ENCODE data around the gene DDIT4.
A peak's percentile ranks its signal among the peaks of the same experiment; 100 is the strongest.
"Not testable (repeated sequence)": the region's sequence is repeated elsewhere in the genome, so short reads cannot be mapped to it uniquely, and the experiment has no call there.

DDIT4 gene

GRCh38 chr10:72285972-72286521 is 12.3 kb downstream of the DDIT4 start:
- peak; percentile 20 for DNase-seq (ENCODE audit: low read depth)
- no peak overlapping the region for H3K4me3 ChIP-seq (replicated peaks; ENCODE audit: low read depth, low read length)
- TF ChIP-seq CTCF (IDR thresholded peaks at IDR 0.05; ENCODE audit: low read length, missing control alignments), result no peak

- no peak for DNase-seq (ENCODE audit: low read depth)
- no peak for TF ChIP-seq CTCF (IDR thresholded peaks at IDR 0.05; ENCODE audit: low read length, missing control alignments)
- no peak overlapping the region for H3K4me3 ChIP-seq (replicated peaks; ENCODE audit: low read depth, low read length)
These were observed 17.4 kb downstream of the DDIT4 start for GRCh38 chr10:72291019-72291532.

GRCh38 chr10:72292223-72292691 is 18.5 kb downstream of the DDIT4 start:
- H3K4me3 ChIP-seq (replicated peaks; ENCODE audit: low read depth, low read length), result no peak overlapping the region
- TF ChIP-seq CTCF (IDR thresholded peaks at IDR 0.05; ENCODE audit: low read length, missing control alignments), result no peak
- DNase-seq (ENCODE audit: low read depth), result no peak

- no peak for TF ChIP-seq CTCF (IDR thresholded peaks at IDR 0.05; ENCODE audit: low read length, missing control alignments)
- no peak for DNase-seq (ENCODE audit: low read depth)
- H3K4me3 ChIP-seq (replicated peaks; ENCODE audit: low read depth, low read length), result no peak overlapping the region
These were observed 21.7 kb downstream of the DDIT4 start for GRCh38 chr10:72295330-72295910.

GRCh38 chr10:72296829-72297280 is 23.1 kb downstream of the DDIT4 start:
- DNase-seq (ENCODE audit: low read depth); H3K4me3 ChIP-seq (replicated peaks; ENCODE audit: low read depth, low read length): not testable (repeated sequence)

GRCh38 chr10:72297281-72297804 is 23.6 kb downstream of the DDIT4 start:
- TF ChIP-seq CTCF (IDR thresholded peaks at IDR 0.05; ENCODE audit: low read length, missing control alignments), result no peak
- H3K4me3 ChIP-seq (replicated peaks; ENCODE audit: low read depth, low read length), result peak overlapping the region; percentile 55
- DNase-seq (ENCODE audit: low read depth), result peak; percentile 99

GRCh38 chr10:72297805-72298591 is 24.3 kb downstream of the DDIT4 start:
- peak overlapping the region; percentile 55 for H3K4me3 ChIP-seq (replicated peaks; ENCODE audit: low read depth, low read length)
- no peak for TF ChIP-seq CTCF (IDR thresholded peaks at IDR 0.05; ENCODE audit: low read length, missing control alignments)
- DNase-seq (ENCODE audit: low read depth), result peak; percentile 99
